GM21423 (cell line): ENCODE measurements around the gene MDFI.

Experiments used
- ATAC-seq: cut with Tn5 transposase; IDR thresholded peaks from one replicate; pipeline ENCODE4 v1.9.1; 2021; ENCODE audit warnings: mild to moderate bottlenecking, moderate library complexity; ENCODE audit not compliant: unreplicated experiment

The MDFI gene

DNA sequence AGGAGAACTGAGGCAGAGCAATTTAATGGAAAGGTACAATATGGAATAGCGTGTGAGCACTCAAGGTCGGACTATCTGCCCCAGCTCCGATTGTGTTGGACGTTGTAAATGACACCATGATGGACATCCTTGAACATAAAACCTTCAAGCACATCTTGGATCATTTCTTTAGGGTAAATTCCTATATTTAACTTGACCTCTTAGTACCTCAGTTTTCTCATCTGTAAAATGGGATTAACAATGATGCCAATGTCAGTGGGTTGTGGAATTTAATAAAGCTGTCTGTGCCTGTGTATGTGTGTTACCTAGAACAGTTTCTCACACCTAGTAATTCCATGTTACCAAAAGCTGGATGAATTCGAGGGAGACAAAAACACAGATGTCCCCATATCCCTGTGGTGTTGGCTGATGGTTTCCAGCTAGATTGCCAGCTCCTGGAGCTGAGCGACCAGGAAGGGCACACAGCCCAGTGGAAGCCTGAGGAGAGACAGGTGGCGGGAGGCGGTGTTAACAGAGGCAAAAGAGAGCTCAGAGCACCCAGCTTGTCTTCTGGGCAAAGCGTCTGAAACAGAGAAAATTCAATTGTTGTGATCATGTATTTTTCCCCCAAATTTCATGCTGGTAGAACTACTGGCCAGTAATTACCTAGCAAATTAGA lies 32.6 kb downstream of the MDFI start:
- no peak for ATAC-seq

DNA sequence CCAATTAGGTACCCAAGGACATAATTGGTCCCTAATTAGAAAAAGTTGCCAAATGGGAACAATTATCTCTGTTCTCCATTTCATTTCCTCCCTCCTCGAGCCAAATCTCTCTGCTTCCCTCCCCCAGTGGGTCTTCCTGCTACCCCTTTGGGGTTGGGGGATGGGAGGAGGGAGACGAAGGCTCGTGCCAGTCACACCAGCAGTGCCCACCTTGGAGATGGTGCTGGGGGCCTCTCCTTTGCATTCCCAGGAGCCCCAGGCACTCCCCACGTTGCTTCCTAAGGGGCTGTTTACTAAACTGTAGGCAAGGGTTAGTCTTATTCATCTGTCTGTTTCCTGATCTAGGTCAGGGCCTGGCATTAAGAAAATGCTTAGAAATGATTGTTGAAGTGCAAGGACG lies 33.1 kb downstream of the MDFI start:
- no peak for ATAC-seq

DNA sequence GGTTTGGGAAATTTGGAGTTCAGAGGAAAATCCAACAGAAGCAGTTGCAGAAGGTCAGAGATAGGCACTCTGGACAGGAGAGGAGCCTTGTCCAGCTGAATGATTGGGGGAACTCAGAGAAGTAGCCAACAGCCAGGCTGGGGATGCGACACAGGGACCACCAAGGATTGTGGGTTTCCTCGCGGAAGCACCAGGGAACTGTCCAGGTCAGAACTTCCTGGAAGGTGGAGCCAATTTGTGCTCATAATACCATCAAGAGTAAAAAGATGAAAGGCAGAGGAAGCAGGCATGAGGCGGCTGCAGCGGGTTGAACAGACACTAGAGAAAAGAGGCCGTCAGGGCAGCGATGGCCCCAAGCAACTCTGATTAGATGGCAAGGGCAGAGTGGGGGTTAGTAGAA lies 33.7 kb downstream of the MDFI start:
- ATAC-seq: no peak

DNA sequence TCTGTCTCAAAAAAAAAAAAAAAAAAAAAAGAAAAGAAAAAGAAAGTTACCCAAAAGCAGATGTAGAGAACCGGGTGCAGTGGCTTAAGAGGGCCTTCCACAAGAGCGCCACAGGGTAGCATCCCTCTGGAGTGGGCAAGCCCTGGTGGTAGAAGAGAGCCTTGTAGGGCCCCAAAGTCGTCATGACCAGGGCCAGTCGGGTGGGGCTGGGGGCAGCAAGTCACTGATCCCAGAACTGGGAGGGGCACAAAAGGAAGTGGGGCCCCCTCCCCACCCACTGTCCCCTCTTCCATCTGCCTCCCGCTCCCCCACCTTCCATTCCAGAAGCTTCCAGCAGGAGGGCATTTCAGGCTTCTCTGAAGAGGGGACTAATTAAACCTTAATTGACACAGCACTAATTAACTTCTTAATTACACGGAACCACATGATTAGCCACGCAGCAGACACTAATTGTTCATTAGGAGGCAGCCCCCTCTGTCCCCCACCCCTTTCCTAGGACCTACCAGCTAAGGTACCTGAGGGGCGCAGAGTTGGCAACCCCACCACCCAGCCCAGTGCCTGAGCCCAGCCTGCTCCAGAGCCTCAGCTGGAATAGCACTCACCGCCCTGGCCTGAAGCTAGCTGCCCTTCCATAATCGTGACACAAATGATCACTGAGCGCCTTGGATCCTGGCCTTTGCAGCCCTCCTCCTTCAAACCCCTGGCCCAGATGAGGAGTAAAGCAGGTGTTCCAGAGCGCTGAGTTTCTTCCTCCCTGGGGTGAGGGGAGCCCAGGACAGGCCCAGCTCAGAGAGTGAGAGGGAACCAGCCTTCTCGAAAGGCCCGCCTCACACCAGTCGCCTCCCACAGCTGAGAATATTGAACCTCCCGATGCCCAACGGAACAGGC lies 34.8 kb downstream of the MDFI start:
- ATAC-seq: no peak

DNA sequence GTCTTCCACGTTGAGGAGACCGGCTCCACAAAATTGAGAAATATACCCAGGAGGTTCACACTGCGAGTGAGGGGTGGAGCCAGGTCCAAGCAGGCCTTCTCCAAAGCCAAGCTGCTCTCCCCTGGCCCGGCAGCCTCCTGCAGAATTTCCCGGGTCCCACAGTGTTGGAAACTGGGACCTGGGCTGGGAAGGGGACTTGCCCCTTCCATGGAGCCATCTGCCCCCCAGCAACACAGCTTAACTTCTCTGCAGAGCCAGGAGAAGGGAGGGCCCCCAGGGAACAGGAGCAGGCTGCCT lies 35.4 kb downstream of the MDFI start:
- ATAC-seq: no peak

DNA sequence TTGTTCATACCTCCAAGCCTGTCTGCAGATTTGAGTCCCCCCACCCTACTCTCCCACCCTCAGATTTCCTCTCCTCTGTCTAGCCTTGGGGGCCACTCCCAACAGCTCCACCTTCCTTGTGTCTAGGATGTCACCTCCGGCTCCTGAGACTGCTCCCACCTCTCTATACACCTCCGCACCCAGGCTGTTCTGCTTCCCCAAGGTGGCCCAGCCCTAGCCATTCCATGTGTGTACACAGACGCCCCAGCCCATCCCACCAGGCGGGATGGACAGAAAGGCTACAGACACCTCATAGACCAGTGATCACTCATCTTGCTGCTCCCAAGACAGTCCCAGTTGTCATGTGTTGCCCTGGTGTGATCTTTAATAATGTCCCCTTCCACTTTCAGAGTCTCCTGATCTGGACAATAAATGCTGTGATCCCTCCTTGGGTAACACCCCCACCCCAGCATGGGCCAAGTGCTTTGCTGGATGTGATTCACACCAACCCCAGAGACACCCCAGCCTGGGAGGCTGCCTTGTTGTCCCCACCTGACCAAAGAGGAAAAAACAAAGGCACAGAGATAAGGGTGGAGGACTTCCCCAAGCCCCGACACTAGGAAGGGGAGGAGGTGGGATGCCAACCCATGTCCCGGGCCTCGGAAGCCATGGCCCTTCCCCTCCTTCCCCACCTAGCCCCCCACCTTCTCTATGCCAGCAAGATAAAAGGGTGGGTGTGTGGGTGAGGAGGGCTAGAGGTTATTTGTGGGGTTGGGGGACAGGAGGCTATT lies 36.1 kb downstream of the MDFI start:
- no peak for ATAC-seq

DNA sequence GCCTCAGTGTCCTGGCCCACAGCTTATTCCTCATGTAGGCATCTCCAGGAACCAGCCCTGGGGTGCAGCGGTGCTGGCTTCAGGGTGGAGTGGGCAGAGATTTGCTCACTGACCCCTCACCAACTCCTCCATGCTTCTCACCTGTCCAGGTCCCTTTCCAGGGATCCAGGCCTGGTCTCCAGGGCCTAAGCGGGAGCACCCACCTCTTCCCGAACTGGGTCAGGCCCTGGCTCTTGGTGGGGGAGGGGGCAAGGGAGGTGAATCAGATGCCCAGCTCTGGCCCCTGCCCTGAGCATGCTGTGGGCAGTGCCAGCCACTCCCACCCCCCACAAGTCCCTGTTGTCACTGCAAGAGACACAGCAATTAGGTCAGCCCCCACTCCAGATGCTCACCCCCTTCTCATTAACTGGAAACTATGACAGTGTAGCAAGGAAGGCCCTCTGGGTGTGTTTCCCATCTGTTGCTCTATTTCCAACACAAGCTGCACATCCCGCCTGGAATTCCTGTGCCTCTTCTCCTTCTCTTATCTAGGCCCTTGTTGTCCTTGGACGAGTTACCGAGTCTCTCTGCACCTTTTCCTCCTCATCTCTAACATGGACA lies 37.0 kb downstream of the MDFI start:
- no peak for ATAC-seq

DNA sequence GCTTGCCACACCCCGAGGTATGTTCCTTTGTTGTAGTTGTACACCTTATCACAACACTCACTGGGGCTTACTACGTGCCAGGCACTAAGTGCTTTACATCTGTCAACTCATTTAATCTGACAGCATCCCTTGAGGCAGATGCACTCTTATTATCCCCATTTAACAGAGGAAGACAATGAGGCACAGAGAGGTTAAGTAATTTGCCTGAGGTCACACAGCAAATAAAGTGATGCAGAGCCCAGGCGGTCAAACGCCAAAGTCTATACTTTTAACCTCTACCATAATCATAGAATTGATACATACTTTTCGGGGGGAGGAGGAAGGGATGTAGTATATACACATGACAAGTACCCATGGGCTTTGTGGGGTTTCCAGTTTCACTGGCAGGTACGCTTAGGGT lies 37.7 kb downstream of the MDFI start:
- no peak for ATAC-seq

DNA sequence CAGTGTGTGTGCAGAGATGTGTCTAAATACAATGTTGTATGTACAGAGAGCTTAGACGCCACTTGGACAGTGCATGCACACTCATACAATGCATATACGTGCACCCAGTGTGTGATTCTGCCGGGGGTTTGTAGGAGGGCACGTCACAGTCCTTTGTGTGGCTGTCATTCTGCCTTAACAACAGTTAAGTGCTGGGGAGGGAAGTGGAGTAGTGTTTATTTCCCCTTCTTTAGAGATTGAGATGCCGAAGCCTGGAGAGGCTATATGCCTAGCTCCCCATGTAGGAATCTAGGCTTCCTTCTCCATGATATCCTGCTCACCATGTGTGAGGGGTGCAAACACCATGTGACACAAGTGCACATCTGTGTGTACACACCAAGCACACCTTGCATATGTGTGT lies 38.2 kb downstream of the MDFI start:
- no peak for ATAC-seq

DNA sequence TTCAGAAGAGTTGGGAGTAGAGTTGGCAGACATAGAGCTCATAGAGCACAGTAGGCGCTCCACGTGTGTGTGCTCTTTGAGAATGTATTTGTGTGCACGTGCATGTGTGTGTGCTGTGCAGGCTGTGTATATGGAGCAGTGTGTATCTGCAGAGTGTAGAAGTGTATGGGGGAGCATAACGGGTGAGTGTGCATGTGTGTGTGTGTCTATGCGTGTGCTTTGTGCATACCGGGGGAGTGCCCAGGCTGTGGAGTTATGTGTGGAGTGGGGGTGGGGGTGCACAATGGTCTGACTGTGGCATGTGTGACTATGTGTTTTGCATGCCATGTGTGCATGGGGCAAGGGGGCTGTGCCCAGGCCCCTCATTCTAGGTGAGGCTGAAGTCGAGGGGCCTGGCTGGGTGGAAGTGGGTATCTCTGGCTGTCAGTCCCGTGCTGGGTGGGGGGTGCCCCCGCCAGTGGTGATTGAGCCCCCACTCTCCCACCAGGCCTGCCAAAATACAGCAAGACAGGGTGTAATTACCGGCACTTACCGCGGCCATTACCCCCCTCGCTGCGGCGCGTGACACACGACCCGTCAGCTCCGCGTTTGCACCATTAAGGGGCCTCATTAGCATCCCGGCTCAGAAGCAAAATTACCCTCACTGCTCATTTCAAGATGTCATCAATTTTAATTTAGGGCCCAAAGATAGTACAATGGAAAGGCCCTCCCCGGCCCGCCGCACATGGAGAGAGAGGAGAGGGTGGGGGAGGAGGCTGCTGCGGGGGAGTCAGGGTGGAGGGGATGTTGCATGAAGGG lies 39.1 kb downstream of the MDFI start:
- no peak for ATAC-seq

DNA sequence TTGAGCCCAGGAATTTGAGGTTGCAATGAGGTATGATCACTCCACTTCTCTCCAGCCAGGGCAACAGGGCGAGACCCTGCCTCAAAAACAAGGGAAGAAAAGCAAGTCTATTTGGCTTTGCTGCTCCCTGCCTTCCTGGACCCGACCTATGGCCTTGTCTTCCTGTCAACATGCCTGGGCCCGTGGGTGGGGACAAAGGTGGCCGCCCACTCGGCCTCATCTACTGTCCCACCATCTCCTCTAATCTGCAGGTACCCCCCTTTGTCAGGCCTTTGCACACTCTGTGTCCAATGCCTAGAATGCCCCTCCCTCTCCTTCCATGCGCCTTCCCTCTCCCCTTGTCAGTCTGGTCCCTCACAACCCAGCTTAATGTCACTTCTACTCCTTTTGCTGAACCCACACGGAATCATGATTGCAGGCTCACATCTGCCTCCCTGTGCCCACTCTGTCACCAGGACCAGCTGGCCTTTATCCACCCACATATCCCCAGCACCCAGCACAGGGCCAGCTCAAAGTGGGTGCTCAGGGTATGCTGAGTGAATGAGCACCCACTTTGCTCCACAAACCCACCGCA lies 40.3 kb downstream of the MDFI start:
- no peak for ATAC-seq

DNA sequence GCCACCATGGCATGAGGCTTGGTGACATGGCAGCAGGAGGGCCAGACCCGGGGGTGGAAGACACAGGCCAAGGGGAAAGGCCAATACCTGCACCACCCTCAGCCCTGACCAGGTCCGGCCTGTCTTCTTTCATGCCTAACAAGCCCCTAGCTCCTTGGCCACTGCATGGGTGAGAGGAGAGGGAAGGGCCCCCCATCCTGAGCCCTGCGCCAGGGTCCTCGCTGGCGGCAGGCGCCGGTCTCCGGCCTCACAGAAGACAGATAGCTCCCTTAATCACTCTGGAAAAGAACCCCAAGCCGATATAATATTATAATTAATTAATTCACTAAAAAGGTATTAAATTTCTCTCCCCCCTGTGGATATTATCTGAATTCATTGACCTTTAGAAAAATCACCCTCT lies 41.4 kb downstream of the MDFI start:
- no peak for ATAC-seq

DNA sequence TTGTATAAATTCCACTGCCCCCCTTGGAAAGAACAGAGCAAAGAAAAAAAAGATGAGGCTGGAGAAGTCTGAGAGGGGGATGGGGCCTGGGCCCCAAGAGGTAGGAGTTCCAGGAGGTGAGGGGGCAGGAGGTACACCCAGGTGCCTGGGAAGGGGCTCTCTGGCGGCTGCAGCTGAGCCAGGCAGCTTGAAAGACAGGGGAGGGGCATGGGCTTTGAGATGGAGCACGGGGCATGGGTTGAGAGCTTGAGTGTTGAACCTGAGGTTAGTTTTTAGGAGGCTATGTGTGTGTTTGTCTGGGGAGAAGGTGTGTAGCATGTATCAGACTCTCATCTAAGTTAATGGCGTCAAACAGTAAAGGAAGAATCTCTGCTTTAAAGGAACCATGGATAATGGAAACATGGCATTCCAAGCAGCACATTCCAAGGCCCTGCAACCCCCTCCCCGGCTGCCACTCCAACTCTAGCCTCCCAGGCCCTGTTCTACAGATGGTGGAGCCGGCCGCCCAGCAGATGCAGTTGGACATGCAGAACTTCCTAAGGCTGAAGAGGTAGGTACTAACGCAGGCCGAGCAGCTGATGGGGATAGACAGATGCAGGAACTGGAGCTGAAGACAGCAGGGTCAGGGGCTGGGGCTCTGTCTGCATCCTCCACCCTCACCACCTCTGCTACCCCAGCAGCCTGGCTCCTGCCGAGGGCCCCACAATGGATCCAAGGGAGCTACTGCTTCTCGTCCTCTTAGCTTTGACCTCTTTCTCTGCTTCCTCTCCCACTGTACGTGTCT lies 42.1 kb downstream of the MDFI start:
- no peak for ATAC-seq

DNA sequence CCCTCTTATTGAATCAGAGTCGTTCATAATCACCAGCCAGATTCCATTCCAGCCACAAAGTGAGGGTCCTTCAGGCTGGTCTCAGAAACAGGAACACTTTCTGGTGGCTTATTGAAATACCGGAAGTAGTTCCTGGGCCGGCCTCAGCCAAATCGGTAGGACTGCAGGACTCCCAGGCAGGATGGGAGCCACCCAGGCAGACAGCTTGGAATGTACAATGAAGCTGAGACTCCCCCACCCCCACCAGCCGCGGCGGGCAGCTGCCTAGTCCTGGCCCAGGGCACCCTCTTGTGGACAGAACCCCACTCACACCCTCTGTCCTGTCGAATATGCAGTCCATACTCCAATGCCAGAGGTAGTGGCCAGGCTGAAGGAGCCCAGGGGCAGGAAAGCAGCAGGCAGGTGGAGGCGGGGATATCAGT lies 43.8 kb downstream of the MDFI start:
- ATAC-seq: peak; percentile 52

DNA sequence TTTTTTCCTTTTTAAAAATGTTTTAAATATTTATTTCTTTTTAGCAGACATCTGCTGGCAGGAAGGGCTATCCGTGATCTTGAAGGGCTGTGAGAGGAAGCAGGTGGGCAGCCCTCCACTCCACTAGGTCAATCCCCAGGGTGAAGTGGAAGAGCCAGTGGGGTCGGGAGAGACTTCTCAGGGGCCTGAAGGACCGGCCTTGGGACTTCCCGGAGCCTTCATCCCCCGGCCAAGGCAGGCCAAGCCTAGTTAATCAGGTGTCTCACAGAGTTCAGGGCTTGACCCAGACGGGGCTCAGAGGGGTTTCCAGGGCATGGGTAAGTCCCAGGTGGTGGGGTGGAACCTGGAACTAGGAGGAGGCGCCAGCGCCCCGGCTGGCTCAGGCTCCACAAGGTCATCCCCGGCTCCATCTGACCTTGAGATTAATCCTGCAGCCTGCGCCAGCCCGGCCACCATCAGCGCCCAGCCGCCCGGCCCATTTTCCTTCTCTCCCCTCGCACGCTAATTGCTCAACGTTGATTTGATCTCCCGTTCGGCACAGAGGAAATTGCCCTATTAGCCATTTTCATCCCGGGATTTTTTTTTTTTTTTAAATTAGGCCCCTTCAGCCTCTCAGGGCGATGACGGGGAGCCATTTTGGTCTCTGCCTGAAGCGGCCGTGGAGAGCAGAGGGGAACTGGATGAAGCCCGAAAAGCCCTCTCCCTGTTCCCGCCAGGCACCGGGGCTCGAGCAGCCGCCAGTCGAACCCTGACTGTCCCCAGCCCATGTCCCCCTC lies 44.4 kb downstream of the MDFI start:
- ATAC-seq: peak; percentile 4

DNA sequence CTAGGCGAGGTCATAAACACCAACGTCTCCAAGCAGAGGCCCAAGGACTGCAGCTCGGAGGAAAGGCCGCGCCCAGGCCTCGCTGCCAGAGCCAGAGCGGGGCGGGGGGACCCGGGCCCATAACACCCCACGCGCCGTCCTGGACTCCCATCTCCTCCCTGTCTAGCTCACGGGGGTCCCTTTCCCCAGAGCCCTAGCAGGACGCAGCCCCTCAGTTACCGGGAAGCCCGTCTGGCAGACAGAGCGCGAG lies 44.9 kb downstream of the MDFI start:
- no peak for ATAC-seq

DNA sequence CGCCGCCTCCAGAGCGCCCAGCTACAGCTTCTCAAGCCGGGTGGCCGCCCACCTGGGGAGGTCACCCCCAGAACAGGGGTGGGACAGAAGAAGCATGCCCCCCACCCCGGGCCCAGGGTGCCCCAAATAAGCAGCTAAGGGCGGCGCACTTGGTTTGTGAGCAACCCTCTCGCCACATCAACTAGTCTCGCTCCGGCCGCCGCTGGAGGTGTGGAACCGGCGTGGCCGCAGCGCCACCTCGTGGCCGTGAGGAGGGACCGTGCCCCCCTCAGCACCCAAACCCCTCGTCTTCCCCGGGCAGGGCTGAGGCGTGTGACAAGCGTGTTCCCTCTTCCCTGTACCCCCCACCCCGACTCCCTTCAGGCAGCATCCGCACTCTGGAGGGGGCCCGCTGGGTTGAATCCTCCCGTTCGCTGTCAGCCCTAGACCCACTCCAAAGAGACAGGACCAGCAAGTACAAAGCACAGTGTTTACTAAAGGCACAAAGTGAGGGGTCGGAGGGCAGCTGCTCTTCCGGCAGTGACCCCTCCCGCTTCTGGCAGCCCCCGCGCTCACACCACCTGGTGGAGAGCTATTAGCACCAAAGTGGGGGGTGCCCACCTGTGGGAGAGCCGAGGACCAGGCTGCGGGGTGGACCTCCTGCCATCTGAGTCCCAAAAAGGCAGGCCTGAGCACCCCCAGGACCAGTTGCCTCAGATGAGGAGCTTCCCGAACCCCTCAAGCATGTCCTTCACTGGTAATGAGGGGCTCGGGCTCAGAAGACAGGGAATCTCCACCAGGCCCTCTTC lies 45.4 kb downstream of the MDFI start:
- ATAC-seq: peak; percentile 67
